ENCODE results near the gene ALDH7A1. TPM values are rescaled to one million over a fixed set of nuclear protein-coding genes. Genes with fewer than 3 reads are reported as not detected.

The ALDH7A1 gene
- total RNA-seq, 2 experiments from 2014 or later = 1.6 to 2.1 TPM

DNA sequence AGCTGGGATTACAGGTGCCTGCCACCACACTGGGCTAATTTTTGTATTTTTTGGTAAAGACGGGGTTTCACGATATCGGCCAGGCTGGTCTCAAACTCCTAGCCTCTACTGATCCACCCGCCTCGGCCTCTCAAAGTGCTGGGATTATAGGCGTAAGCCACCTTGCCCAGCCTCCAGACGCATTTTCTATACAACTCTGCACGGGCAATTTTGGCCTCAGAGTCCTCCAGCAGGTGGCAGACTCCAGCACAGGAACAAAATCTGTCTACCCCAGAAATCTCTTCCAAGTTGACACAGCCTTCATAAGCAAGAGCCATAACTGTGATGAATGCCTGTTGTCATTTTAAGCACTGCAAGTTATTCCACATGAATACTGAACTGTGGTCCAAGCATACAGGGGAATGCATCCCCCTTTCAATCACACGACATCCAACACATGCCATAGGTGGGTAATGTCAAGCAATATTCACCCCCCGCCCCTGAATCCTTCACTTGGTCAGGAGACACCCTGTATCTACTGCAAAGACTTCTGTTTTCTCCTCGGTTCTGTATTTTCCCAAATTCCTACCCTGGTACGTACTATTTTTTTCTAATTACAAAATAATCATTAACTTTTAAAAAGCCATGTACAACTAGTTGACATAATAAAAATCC, 50.8 kb downstream of the ALDH7A1 start:
- H3K4me3 ChIP-seq (ENCODE audit: low read length) = no peak overlapping the region
- no peaks in the 10 kb centered on the region for H3K9me3 ChIP-seq (ENCODE audit: control insufficient read depth in 1 of 2, insufficient read depth in 1 of 2, low read length in 2 of 2)
- TF ChIP-seq, protein P1, sequence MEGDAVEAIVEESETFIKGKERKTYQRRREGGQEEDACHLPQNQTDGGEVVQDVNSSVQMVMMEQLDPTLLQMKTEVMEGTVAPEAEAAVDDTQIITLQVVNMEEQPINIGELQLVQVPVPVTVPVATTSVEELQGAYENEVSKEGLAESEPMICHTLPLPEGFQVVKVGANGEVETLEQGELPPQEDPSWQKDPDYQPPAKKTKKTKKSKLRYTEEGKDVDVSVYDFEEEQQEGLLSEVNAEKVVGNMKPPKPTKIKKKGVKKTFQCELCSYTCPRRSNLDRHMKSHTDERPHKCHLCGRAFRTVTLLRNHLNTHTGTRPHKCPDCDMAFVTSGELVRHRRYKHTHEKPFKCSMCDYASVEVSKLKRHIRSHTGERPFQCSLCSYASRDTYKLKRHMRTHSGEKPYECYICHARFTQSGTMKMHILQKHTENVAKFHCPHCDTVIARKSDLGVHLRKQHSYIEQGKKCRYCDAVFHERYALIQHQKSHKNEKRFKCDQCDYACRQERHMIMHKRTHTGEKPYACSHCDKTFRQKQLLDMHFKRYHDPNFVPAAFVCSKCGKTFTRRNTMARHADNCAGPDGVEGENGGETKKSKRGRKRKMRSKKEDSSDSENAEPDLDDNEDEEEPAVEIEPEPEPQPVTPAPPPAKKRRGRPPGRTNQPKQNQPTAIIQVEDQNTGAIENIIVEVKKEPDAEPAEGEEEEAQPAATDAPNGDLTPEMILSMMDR (IDR thresholded peaks at IDR 0.05) = no peak
- H3K9me3 Mint-ChIP-seq = no peaks in the 10 kb centered on the region
- no peaks in the 10 kb centered on the region for H3K4me1 ChIP-seq (ENCODE audit: insufficient read depth, low read length)
- no peaks in the 10 kb centered on the region for H3K36me3 ChIP-seq (ENCODE audit: insufficient read depth, low read length)
- no peak overlapping the region for H3K27ac Mint-ChIP-seq
- H3K4me1 Mint-ChIP-seq (ENCODE audit: low read depth) = peaks cover 2% of the 10 kb centered on the region
- intact Hi-C loops (cut with DNase I, micrococcal nuclease) = loop anchor here (5.0 to 10.0 kb wide), 2 partner anchors 58 to 261 kb away; partner anchors contain the start of gene PHAX (in 1 of the 2)
- no peaks in the 10 kb centered on the region for H3K36me3 Mint-ChIP-seq (ENCODE audit: low read depth)
- no peak overlapping the region for H3K4me3 Mint-ChIP-seq
- no peaks in the 10 kb centered on the region for H3K27me3 ChIP-seq (ENCODE audit: control insufficient read depth in 1 of 2, insufficient read depth in 2 of 2, low read length in 2 of 2)
- DNase-seq (peak in 10 of 14 experiments; percentile 3 to 46 (median 20)), ATAC-seq (ENCODE audit: poor library complexity) (peak; percentile 49)
- ChIA-PET POLR2A (no interaction called here), CTCF (no interaction called here)
- H3K27me3 Mint-ChIP-seq = no peaks in the 10 kb centered on the region
- no peak overlapping the region for H3K27ac ChIP-seq (ENCODE audit: low read depth in 1 of 2, low read length in 2 of 2)

DNA sequence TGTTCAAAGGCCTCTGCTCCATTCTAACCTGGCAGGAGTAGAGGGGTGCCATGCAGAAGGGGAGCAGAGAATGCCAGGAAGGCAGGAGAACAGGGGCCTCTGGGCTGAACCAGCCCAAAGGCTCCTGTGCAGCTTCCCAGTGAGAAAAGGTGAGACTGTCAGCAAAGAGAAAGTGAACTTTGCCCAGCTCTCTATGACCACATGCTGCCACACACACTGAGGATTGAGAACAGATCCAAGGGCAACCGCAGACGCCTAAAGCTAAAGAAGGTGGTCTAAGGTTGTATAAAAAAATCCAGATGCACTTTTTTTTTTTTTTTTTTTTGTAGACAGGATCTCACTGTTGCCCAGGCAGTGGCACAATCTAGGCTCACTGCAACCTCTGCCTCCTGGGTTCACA, 51.4 kb downstream of the ALDH7A1 start:
- H3K4me1 ChIP-seq (ENCODE audit: insufficient read depth, low read length) = no peaks in the 10 kb centered on the region
- H3K27me3 ChIP-seq (ENCODE audit: control insufficient read depth in 1 of 2, insufficient read depth in 2 of 2, low read length in 2 of 2) = no peaks in the 10 kb centered on the region
- H3K4me3 ChIP-seq (ENCODE audit: low read length) = no peak overlapping the region
- H3K36me3 Mint-ChIP-seq (ENCODE audit: low read depth) = no peaks in the 10 kb centered on the region
- ChIA-PET CTCF (interaction anchor here (0.6 kb wide), 1 partner anchor 287 kb away, joined by 3 read pairs; no protein-coding TSS in a partner anchor), POLR2A (no interaction called here)
- TF ChIP-seq, protein P1 (IDR thresholded peaks at IDR 0.05) = no peak
- no peaks in the 10 kb centered on the region for H3K36me3 ChIP-seq (ENCODE audit: insufficient read depth, low read length)
- intact Hi-C loops (cut with DNase I, micrococcal nuclease) = loop anchor here (1.0 to 10.0 kb wide), 3 partner anchors 58 to 261 kb away; partner anchors contain the start of gene PHAX (in 1 of the 2)
- H3K9me3 ChIP-seq (ENCODE audit: control insufficient read depth in 1 of 2, insufficient read depth in 1 of 2, low read length in 2 of 2) = no peaks in the 10 kb centered on the region
- no peak for ATAC-seq (ENCODE audit: poor library complexity)
- no peak overlapping the region for H3K27ac Mint-ChIP-seq
- no peaks in the 10 kb centered on the region for H3K27me3 Mint-ChIP-seq
- no peaks in the 10 kb centered on the region for H3K9me3 Mint-ChIP-seq
- no peak overlapping the region for H3K4me3 Mint-ChIP-seq
- no peak overlapping the region for H3K27ac ChIP-seq (ENCODE audit: low read depth in 1 of 2, low read length in 2 of 2)
- DNase-seq = no peak
- H3K4me1 Mint-ChIP-seq (ENCODE audit: low read depth) = peaks cover 5% of the 10 kb centered on the region

DNA sequence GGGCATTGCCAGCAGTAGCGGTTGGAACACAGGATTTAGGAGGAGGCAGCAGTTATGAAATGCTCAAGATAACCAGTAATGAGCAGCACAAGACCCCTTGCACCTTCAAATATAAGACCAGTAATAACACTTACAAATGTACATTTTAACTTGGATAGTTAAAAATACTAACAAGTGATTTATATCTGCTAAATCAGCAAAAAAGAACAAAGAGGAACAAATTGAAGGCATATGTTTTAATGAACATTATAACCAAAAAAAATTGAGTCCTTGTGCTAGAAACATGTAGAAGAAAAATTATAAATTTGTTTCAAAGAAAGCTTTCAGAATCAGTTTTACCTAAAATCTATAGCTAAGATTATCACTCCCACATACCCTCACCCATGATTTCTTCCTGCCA, 52.0 kb downstream of the ALDH7A1 start:
- H3K4me1 Mint-ChIP-seq (ENCODE audit: low read depth) = peaks cover 5% of the 10 kb centered on the region
- no peaks in the 10 kb centered on the region for H3K27me3 ChIP-seq (ENCODE audit: control insufficient read depth in 1 of 2, insufficient read depth in 2 of 2, low read length in 2 of 2)
- H3K36me3 Mint-ChIP-seq (ENCODE audit: low read depth) = no peaks in the 10 kb centered on the region
- no peak for DNase-seq
- no peak for ATAC-seq (ENCODE audit: poor library complexity)
- H3K9me3 Mint-ChIP-seq = no peaks in the 10 kb centered on the region
- TF ChIP-seq, protein P1 (IDR thresholded peaks at IDR 0.05) = no peak
- no peaks in the 10 kb centered on the region for H3K9me3 ChIP-seq (ENCODE audit: control insufficient read depth in 1 of 2, insufficient read depth in 1 of 2, low read length in 2 of 2)
- POLR2A ChIA-PET = no interaction called here
- intact Hi-C loops (cut with DNase I, micrococcal nuclease) = loop anchor here (1.0 to 10.0 kb wide), 3 partner anchors 58 to 262 kb away; partner anchors contain the start of gene PHAX (in 1 of the 2)
- CTCF ChIA-PET = no interaction called here
- H3K36me3 ChIP-seq (ENCODE audit: insufficient read depth, low read length) = no peaks in the 10 kb centered on the region
- H3K27ac ChIP-seq (ENCODE audit: low read depth in 1 of 2, low read length in 2 of 2) = no peak overlapping the region
- no peak overlapping the region for H3K4me3 ChIP-seq (ENCODE audit: low read length)
- no peak overlapping the region for H3K4me3 Mint-ChIP-seq
- no peaks in the 10 kb centered on the region for H3K4me1 ChIP-seq (ENCODE audit: insufficient read depth, low read length)
- no peaks in the 10 kb centered on the region for H3K27me3 Mint-ChIP-seq
- H3K27ac Mint-ChIP-seq = no peak overlapping the region
